ENCODE measurements around the gene AFAP1L1. TPM values are rescaled to one million over a fixed set of nuclear protein-coding genes. Genes with fewer than 3 reads are reported as not detected.
A peak's percentile ranks its signal among the peaks of the same experiment; 100 is the strongest.

The AFAP1L1 gene
- total and polyA plus RNA-seq, 2 of the 13 experiments (the other 11 are each of a cell fraction or from before 2014, with no cell fraction given) = 0.38 to 1.0 TPM

- no peak for TF ChIP-seq ETV6 (CRISPR knock-in tag; conservative IDR thresholded peaks at IDR 0.05)
- TF ChIP-seq ZC3H13 (CRISPR knock-in tag; IDR thresholded peaks at IDR 0.05) = no peak
- TF ChIP-seq RBFOX2 (IDR thresholded peaks at IDR 0.05; ENCODE audit: low read depth, low read length) = peak; percentile 76
- TF ChIP-seq SRSF1 (optimal IDR thresholded peaks at IDR 0.05; ENCODE audit: low read depth, low read length) = no peak
- TF ChIP-seq ZBTB3 (CRISPR knock-in tag; IDR thresholded peaks at IDR 0.05; ENCODE audit: borderline replicate concordance, low read depth) = no peak
- TF ChIP-seq AGO2 (optimal IDR thresholded peaks at IDR 0.05; ENCODE audit: low read depth, low read length) = peak; percentile 34
- peak; percentile 35; the same call in 1 of the 2 replicates for TF ChIP-seq ZMYM4 (CRISPR knock-in tag; IDR thresholded peaks at IDR 0.05)
- TF ChIP-seq PRDM15 (CRISPR knock-in tag; IDR thresholded peaks at IDR 0.05) = no peak
- TF ChIP-seq ZSCAN20 (CRISPR knock-in tag; IDR thresholded peaks at IDR 0.05; ENCODE audit: borderline replicate concordance) = peak; percentile 29; the same call in 1 of the 2 replicates
- TF ChIP-seq PTBP1 (IDR thresholded peaks at IDR 0.05; ENCODE audit: low read depth, low read length, poor library complexity, severe bottlenecking) = no peak
- TF ChIP-seq ZBTB21 (CRISPR knock-in tag; IDR thresholded peaks at IDR 0.05) = no peak
- TF ChIP-seq ARNT2 (CRISPR knock-in tag; IDR thresholded peaks at IDR 0.05; ENCODE audit: low read depth) = no peak; the same call in 1 of the 2 replicates
- TF ChIP-seq MXI1 (IDR thresholded peaks at IDR 0.05; ENCODE audit: borderline replicate concordance, low read depth, low read length) = peak; percentile 55; the same call in 1 of the 3 replicates
- TF ChIP-seq, protein P1, sequence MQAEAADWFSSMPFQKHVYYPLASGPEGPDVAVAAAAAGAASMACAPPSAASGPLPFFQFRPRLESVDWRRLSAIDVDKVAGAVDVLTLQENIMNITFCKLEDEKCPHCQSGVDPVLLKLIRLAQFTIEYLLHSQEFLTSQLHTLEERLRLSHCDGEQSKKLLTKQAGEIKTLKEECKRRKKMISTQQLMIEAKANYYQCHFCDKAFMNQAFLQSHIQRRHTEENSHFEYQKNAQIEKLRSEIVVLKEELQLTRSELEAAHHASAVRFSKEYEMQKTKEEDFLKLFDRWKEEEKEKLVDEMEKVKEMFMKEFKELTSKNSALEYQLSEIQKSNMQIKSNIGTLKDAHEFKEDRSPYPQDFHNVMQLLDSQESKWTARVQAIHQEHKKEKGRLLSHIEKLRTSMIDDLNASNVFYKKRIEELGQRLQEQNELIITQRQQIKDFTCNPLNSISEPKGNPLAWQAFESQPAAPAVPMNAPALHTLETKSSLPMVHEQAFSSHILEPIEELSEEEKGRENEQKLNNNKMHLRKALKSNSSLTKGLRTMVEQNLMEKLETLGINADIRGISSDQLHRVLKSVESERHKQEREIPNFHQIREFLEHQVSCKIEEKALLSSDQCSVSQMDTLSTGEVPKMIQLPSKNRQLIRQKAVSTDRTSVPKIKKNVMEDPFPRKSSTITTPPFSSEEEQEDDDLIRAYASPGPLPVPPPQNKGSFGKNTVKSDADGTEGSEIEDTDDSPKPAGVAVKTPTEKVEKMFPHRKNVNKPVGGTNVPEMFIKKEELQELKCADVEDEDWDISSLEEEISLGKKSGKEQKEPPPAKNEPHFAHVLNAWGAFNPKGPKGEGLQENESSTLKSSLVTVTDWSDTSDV (CRISPR knock-in tag; IDR thresholded peaks at IDR 0.05) = 0 out of 2 replicates have a peak, but pooled peaks have one; percentile 64
- TF ChIP-seq, protein P2, sequence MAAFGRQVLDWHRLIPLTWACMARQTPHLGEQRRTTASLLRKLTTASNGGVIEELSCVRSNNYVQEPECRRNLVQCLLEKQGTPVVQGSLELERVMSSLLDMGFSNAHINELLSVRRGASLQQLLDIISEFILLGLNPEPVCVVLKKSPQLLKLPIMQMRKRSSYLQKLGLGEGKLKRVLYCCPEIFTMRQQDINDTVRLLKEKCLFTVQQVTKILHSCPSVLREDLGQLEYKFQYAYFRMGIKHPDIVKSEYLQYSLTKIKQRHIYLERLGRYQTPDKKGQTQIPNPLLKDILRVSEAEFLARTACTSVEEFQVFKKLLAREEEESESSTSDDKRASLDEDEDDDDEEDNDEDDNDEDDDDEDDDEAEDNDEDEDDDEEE (CRISPR knock-in tag; IDR thresholded peaks at IDR 0.05) = peak; percentile 77; the same call in 1 of the 2 replicates
- TF ChIP-seq CC2D1A (CRISPR knock-in tag; IDR thresholded peaks at IDR 0.05) = no peak
- no peak for TF ChIP-seq FOXP1 (IDR thresholded peaks at IDR 0.05)
- no peak for TF ChIP-seq FOXP1 (CRISPR knock-in tag; IDR thresholded peaks at IDR 0.05)
- 0 out of 2 replicates have a peak, but pooled peaks have one; percentile 12 for TF ChIP-seq GATAD1 (CRISPR knock-in tag; IDR thresholded peaks at IDR 0.05)
- TF ChIP-seq KDM1A (CRISPR knock-in tag; IDR thresholded peaks at IDR 0.05) = peak; percentile 89
- no peak for TF ChIP-seq SOX5 (CRISPR knock-in tag; IDR thresholded peaks at IDR 0.05; ENCODE audit: borderline replicate concordance)
- TF ChIP-seq CCDC6 (CRISPR knock-in tag; IDR thresholded peaks at IDR 0.05) = peak; percentile 79; the same call in 1 of the 2 replicates
- no peak for TF ChIP-seq SRSF4 (IDR thresholded peaks at IDR 0.05; ENCODE audit: low read depth, low read length, poor library complexity, severe bottlenecking)
These were observed 86.0 kb downstream of the AFAP1L1 start, which contains the start of gene PCYOX1L (continued) for GRCh38 chr5:149357370-149358293.

Measured in HepG2 (cell line).